GM21515 (cell line): Measurements from ENCODE around the gene SPPL3.
A peak's percentile ranks its signal among the peaks of the same experiment; 100 is the strongest.

Experiments used
- ATAC-seq: cut with Tn5 transposase; IDR thresholded peaks from one replicate; pipeline ENCODE4 v1.9.1; 2021; ENCODE audit not compliant: unreplicated experiment

SPPL3 gene

DNA sequence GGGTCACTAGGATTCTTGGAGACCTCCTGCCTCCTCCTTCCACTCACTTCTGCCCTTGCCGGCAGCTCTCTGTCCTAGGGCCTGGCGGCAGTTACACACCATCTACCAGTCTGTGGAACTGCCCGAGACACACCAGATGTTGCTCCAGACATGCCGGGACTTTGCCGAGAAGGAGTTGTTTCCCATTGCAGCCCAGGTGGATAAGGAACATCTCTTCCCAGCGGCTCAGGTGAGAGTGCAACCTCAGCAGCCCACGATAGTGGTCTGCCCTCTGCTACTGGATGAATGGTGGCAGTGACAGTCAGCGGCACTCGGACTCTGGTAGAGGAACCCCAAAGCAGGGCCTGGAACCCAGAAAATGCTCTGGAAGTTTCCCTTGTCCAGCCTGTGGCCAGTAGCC, 177.2 kb downstream of the SPPL3 start:
- no peak for ATAC-seq

DNA sequence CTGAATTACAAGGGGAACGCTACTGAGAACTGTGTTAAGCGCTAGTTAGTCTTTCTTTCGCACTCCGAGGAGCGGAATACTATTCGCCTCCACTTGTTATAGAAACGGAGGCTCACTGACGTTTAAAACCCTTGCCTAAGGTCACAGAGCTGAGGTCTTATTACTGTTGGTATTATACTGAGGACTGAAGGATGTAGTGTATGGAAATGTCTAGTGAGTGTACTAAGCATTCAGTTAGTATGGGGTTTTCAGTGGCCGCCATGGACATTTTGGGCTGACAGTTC, 177.7 kb downstream of the SPPL3 start:
- no peak for ATAC-seq

DNA sequence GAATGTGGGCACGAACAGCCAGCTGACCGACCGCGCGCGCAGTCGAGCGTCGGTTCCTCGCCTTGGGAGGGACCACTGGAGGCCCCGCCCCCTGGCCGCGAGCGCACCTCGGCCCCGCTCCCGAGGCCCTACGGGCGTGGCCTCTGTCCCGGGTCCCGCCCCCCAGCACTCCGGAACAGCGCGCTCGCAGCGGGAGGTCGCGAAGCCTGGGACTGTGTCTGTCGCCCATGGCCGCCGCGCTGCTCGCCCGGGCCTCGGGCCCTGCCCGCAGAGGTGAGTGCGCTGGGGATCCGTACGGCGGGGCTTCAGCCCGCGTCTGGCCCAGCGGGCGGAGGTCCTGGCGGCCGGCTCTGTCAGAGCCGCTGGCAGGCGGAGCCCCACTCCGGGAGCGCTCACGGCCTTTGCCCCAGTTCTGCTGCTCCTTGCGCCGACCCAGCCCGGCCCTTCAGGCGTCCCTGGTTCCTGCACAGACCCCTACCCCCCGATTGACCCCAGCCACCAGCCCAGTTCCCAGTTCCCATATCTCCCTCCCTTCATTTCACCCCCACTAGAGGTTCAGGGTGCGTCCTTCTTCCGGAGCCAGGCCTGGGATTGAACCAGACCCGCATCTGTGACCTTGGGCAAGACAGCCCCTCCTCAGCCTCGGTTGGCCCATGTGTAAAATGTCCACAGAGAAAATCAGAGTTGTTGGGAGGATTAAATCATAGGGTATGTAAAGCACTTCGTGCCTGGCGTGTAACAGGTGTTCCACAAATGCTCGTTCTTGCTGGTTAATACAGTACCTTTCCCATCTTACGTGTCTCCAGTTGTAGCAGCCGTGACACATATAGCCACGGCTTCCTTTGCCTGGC, 178.3 kb downstream of the SPPL3 start, which contains the start of gene ACADS:
Gene ACADS, plus strand, starts transcription at position 168 of the 851 bp plus-strand sequence. Its CDS starts 60 bp downstream, at position 228.
- peak; percentile 95 for ATAC-seq

DNA sequence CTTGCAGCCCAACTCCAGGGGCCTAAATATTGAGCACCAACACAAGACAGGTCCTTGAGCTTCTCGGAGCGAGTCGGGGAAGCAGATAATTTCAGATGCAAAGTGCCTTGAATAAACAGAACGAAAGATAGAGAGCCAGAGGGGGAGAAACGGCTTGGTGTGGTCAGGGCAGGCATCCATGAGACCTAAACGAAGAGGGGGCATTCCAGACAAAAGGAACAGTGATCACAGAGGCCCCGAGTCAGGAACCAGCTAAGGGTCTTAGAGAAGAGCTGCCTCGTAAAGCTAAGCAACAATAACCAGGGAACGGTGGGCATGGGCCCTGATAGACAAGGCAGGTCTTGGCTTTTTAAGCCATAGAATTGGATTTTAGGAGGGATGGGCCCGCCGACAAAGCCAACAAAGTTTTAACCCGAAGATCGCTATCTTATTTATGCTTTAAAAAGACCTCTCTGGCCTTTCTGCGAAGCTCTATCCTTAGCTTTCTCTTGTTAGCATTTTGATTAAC, 179.0 kb downstream of the SPPL3 start:
- ATAC-seq = peak; percentile 16

DNA sequence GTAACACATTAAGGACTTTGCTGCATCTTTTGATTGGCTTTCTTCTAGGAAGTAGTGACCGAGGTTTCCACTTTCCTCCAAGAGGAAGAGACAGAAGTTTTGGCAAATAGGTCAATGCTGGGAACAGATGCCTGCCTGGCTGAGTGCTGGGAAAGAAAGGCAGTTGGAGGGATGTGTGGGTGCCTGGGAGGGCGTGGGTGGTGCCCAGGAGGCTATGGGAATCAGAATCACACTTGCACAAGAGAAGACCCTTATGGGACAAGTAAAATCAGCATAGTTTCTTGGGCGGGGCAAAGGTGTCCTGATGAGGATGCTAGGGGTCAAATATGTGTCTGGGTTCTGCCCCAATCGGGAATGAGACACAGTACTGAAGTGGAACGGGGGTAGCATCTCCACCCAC, 179.4 kb downstream of the SPPL3 start:
- ATAC-seq = no peak

DNA sequence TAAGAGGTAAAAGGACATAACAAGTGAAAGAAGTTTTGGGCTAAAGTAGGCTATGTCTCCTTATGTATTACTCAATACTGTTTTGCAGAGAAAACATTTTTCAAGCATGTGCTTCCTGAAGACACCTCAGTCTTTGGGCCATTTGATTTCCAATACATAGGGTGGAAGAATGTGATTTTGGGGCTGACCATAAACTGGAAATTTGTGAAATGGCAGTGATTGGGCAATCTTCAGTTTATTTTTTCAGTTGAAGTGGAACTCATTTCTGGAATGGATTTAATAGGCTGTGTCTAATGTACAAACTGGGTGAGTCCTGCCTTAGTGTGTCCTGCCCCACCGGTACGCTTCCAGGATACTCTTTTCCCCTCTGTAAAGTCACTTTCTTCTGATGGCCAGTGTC, 181.4 kb downstream of the SPPL3 start:
- no peak for ATAC-seq

DNA sequence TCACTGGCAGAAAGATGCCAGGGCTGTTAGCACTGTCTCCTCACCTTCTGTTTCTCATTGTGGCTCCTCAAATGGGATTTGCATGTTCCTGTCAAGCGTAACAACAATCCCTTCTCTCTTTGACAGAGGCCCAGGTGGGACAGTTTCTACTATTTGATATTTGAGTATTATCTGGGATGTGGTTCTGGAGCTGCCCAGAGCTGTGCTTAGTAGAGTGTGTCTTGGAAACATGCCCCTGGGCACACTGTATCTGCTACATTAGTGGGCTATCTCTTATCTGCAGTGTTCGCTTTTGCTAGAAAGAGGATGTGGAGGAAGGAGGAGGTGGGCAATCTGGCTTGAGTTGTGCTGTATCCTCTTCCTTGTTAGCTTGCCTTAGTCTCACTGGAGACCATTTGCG, 182.3 kb downstream of the SPPL3 start:
- no peak for ATAC-seq

DNA sequence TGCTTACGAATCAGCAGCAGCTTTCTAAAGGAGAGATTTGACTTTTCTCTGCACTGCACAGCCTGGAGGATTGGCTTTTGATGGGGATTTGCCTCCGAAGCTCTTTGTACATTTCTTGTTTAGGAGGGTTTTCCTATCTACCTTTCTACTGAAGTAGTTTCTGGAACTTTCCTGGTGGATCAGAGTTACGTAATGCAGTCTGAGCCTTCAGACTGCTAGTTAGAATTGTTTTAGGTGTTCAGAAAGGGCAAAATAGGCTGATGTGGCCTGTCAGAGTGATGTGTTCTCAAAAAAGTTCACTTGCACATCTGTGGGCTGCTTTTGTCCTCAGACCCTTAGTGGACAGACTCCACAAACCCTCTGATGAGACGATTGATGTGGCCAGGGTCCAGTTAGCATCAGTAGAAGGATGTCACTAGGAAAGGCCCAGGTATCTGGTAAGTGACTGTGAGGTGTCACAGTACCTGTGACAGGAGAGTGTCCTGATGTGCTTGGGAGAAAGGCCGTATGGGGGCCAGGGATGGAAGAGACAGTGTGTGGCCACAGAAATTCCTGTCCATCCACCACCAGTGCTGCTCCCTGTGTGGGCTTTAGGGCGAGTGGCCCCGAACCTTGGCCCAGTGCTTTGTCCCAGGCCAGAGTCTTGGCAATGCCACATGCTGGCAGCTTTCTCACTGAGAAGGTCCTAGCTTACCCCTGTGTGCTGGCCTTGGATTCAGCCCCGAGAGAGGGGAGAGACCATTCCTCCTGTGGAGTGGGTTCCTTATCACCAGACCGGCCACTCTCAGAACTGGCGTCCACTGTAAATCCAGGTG, 183.0 kb downstream of the SPPL3 start:
- ATAC-seq = no peak

DNA sequence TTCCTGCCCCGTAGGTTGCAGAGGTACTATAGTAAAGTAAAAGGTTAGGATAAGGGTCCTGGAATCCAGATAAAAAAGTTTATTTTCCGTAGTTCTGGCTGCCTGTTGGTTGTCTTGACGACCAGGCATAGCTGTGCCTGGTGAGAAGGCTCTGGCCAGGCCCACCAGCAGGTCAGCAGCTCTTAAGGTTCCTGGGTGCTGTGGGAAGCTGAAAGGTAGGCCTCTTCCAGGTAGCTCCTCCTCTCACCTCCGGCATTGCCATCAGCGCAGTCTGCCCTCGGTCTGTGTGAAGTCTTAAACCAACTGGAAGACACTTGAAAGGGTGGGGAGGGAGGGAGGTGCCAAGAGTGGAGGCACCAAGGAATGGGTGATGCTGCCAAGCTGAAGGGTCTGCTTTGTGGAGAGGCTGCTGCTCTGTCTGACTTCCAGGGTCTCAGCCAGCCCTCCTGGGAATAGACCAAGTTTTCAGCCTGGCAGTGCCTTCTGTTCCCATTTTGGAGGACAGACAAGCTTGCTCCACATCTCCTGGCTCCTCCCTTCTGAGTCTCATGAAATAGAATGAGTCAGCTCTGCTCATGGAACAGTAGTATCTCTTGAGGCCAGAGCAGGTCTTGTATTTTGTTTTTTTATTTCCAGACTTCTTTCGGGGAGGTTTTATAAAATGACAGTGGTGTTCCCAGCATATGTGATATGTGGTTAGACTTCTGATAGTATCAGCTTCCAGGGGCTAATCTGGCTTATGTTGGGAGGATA, 183.7 kb downstream of the SPPL3 start:
- no peak for ATAC-seq

DNA sequence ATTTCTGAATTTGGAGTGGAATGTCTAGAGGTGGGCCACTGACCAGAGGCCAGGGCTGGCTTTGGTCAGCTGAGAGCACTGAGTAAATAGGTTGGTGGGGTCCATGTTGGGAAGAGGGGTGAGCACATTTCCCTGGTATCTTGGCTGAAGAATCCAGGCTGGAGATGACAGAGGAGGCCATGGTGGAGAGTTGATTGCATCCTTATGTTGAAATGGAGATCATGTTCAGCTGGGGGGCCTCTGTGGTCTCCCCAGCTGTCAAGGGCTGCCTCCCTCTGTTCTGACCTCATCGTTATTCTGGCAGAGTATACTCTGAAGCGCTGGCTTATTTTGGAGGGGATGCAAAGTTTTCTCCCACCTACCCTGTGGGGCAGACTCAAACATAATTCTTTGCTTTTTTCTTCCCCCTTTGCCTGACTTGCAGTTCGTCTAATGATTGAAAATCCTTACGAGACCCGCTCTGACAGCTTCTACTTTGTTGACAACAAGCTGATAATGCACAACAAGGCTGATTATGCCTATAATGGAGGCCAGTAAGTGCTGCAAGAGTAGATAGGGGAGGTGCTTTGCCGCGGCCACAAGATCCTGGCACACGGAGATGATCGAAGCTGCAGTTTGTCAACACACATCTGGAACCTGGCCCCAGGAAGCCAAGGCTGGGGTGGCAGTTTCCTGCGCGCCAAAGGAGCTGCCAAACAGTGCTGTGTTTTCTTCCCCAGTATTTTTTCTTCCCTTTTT, 184.5 kb downstream of the SPPL3 start:
- ATAC-seq = no peak

DNA sequence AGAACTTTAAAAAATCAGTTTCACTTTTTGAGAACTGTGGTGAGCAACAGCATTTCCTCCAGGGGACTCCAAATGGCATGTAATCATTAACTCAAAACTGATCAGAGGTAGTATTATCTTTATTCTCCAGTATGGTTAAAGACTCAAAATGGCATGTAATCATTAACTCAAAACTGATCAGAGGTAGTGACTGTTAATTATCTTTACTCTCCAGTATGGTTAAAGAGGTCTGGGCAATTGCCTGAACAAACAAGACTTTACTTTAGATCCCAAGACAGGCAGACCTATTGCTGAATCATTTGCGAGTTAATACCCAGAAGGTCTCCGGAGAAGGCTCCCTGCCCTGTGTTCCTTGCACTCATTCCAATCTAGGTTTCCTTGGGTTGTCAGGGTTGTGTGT, 185.1 kb downstream of the SPPL3 start:
- no peak for ATAC-seq

DNA sequence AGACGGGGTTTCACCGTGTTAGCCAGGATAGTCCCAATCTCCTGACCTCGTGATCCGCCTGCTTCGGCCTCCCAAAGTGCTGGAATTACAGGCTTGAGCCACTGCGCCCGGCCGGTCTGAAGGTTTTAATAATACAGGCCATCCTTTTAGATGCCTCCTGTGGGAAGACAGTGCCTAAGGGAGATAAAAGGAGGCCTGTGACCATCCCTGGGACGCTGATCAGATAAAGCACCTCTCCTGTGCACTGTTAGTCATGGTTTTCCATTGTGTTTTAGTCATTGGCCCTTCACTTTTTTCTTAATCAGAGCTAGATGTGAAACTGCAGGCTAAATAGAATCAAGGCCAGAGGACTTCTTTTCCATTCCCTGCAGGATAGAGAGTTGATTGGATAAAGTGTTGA, 186.1 kb downstream of the SPPL3 start:
- ATAC-seq = no peak

DNA sequence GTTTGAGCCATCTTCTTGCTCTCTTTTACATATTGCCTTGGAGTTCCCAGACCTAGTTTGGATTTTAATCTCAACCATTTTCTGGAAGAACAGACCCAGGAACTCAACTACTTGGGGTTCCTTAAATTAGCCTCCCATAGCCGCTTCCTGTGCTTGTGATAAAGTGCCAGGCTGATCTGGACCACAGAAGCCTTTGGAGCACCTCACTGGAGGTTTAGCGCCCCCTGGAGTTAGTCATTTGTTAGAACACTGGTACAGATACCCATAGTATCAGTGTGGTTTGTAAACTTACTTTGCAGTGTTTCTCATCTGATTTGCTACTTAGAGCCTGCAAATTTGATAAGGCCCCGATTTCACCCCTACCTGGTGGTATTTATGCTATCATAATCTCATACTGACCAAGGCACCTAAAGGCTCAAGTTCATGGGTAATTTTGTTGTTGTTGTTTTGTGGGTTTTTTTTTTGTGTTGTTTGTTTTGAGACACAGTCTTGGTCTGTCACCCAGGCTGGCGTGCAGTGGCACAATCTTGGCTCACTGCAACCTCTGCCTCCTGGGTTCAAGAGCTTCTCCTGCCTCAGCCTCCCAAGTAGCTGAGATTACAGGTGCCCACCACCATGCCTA, 190.2 kb downstream of the SPPL3 start:
- no peak for ATAC-seq

DNA sequence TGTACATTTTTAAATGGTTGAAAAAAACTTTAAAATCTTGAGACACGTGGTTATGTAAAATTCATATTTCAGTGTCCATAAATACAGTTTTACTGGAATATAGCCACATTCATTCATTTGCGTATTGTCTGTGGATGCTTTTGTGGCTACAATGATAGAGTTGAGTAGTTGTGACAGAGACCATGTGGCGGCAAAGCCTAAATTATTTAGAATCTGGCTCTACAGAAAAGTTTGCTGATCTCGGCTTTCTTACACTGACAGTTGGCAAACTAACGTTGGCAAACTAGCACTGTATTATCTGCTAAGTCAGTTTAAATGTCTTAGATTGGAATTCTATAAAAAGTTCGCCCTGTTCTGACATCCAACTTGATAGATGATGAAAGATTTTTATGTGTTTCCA, 191.5 kb downstream of the SPPL3 start:
- no peak for ATAC-seq
